ENCODE results near the gene SIDT1.

SIDT1 gene

DNA sequence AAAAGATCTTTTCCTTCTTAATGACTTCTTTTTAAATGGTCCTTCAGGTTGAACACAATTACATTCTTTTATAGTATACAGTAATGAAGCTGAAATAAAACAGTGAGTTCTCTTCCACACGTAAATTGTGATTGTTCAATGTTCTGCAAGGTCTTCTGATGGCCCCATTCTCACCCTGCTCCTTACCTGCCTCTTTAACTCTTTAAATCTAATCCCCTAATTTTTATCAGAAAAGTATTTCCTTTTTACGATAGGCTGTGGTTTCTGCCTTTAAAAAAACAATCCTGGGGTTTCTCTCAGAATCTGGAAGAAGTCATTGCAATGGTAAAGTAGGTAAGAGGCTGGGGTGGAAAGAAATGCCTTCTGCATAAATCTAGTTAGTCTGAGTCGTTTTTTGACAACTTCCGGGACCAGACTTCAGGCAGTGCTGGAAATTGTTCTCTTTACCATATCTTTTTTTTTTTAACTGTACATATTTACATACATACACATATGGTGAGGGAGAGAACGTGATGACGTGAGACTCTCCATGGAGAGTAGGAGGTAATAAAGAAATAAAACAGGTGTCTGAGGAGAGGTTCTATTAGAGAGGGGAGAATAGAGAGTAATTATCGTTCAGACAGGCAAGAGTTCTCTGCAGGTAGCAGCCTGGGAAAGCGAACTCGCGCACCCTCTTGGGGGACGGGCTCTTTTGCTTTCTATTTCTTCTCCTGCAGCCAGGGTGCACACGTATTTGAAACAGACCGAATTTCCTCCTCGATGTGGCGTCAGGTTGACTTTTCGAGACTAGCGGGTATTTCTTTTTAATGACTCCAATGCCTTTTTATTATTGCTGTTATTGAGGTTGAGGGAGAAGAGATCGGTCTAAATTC, at the start of gene SIDT1:
Gene SIDT1, plus strand, starts transcription at position 730 of the 872 bp plus-strand sequence. CDS start 467 bp downstream, outside the sequence.
- DNase-seq = peak; percentile 31 to 54

DNA sequence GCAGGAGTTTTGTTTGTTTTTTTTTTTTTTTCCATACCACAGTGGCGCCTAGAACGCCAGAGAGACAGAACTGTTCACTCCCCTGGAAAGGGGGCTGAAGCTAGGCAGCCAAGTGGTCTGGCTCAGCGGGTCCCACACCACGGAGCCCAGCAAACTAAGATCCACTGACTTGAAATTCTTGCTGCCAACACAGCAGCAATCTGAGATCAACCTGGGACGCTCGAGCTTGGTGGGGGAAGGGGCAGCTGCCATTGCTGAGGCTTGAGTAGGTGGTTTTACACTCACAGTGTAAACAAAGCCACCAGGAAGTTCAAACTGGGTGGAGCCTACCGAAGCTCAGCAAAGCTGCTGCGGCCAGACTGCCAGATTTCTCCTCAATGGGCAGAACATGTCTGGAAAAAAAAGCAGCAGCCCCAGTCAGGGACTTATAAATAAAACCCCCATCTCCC, 47.2 kb upstream of the SIDT1 start:
- DNase-seq = no peak

DNA sequence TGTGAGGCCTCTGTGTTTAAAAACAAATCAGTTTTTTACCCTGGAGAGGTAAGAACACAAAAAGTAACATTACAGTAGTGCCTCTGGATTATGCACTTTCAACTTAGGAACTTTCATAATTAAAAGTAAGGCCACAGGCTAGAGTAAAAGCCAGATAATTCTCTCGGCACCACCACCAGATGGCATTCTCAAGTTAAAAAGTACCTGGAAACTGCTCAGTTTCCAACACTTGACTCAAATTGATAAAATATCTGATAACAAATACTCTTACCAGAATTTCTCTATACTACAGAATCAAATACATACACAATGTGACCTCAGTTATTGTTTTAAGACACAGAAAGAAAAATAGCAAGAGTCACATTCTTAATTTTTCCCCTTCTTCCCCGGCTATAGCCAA, 37.3 kb upstream of the SIDT1 start:
- peak in 1 of 2 experiments; percentile 14 for DNase-seq

DNA sequence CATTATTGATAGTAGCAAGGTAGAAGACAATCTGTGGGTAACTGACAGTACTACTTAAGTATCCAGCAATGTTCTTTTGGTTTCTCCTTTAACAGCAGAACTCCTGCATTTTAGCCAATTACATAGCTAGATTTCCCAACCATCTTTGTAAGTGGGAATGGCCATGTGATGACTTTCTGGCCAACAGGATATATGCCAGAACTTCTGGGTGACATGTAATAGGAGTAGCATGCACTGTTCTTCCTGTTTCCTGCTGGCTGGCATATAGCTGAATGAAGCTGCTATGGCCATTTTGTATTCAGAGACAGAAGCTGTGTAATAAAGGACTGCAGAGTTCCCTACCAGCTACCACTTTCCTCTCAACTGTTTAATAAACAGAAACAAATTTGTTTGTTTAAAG, 35.4 kb upstream of the SIDT1 start:
- peak in 1 of 2 experiments; percentile 22 for DNase-seq

DNA sequence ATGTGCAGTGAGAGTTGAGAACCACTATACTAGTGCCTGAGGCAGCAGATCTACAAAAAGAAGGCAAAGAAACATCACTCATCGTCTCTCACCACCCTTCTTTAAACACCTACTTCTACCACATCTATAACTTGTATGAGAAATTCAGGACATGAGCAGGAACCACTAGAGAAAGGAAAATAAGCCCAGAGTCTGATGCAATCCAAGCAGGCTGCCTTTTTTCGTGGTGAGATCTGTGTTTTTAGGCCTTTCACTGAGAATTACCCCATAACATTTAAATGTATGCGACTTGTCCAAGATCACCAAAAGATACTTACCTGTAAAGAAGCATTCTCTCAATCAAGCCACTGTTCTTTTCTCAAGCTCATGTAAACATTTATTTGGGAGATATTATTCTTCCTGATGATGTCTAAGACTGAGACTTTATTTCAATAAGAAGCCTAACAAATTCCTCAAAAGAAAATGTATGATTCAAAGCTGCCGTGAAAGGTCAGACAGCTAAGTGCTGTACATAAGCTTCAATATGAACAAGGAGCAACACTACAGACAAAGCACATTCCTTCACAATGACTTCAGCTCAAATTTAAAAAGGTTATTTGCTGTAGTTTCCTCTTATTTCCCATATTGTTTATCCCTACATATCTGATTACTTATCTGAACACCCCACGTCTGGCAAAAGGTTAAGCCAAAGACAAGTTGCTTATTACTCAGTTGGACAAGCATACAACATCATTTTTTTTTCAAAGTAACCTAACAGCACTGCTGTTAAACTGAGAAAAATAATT, 33.9 kb upstream of the SIDT1 start:
- no peak for DNase-seq

DNA sequence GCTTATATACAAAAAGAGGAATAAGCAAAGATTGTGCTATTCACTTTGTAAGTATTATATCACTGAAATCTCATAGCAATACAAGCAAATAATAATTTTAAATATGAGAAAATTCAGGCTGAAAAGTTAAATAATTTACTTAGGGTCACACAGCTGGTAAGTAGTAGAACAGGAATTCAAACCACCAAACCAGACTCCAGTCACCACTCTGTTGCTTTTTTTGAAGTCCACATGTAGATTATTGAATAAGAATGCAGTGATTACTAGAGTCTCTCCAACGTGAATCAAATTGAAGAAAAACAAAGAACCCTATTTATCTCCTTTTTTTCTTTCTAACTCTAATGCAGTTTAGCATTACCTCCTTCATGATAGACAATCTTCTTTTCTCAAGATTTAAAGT, 33.3 kb upstream of the SIDT1 start:
- DNase-seq = no peak

DNA sequence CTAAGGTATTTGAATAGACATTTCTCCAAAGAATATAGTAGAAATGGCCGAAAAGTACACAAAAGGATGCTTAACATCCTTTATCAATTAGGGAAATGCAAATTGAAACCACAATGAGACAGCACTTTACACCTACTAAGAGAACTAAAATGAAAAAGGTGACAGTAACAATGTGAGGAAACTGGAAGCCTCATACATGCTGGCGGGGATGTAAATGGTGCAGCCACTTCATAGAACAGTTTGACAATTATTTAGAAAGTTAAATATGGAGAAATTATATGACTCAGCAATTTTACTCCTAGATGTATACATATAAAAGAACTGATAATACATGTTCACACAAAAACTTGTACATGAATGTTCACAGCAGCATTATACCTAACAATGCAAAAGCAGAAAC, 30.8 kb upstream of the SIDT1 start:
- DNase-seq = no peak

DNA sequence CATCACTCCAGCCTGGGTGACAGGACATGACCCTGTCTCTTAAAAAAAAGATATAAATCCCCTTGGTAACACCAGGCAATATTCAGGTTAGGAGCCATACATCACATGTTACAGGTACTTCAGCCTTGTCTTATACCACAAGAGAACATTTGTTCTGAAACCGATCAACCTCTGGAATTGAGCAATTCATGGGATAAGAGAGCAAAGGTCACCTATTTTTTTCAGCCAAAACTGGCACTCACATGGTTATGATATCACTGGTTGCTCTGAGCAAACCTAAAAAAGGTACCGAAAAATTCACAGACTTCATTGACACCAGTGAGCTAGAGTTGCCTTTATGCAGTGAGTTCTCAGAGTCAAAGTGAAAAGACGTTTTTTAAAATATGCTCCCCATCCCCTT, 26.5 kb upstream of the SIDT1 start:
- no peak for DNase-seq

DNA sequence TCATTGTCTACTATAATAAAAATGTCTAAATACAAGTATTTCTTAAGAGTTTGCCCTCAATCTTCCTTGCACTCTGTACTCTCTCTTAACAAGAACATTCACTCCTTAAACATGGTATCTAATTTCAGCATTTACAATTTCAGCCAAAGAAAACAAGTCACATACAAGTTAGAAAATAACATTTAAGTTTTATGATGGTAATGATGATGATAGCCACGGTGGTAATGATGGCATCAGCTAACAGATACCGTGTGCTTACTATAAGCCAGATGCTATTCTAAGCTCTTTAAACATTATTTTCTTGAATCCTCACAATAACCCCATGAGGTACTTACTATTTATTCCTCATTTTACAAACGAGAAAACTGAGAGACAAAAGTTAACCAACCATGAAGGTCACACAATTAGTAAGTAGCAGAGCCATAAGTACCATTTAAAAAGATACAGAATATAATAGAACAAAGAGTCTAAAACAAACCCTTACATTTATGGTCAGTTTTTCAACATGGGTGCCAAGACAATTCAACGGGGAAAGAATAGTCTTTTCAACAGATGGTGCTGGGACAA, 24.8 kb upstream of the SIDT1 start:
- DNase-seq = peak in 1 of 2 experiments; percentile 54

DNA sequence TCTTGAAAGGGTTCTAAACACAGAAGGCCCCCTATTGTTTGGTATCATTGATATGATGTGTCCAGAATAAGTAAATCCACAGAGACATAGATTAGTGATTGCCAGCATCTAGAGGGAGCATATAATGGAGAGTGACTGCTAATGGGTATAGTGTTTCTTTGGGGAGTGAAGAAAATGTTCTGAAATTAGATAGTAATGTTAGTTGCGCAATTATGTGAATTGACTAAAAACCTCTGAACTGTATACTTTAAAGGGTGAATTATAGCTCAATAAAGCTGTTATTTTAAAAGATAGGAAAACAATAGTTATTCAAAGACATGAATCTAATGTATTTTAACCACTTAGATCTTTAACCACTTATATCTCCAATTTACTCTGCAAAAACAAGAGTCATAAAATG, 23.4 kb upstream of the SIDT1 start:
- DNase-seq = no peak

DNA sequence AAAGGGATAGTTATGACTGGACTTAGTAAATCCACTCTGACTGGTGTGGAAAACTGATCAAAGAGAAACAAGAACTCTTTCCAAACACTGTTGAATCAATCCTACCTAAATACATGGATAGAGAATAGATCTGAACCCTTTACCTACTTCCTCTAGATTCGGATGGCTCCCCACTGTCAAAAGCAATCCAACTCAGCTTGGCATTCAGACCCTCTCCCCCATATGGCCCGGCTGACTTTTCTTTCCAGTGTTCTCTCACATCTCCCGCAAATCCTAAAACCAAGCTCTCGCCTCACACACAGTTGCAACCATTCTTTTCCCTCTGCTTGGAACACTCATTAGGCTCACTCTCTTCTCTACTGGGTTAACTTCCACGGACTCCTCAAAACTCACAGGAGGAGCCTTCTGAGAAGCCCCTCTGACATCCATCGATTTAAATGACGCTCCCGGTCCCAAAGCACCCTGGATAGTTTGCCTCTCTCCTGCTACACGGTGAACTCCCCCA, 18.0 kb upstream of the SIDT1 start:
- DNase-seq = no peak

DNA sequence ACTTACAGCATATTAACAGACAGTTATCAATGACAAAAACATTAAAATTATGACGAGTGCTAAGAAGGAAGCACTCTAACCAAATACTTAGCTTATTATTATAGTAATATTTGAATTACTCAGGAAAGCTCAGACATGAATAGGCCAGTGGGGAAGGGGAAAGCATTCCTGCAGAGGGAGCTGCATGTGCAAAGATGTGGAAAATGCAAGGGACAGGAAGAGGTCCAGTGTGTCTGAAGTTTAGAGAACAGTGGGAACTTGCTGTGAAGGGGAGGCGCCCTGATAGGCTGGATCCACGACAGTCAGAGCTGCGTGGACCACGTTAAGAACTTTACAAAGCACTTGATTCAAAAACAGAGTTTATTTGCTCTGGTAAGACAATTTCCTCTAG, 16.2 kb upstream of the SIDT1 start:
- no peak for DNase-seq

DNA sequence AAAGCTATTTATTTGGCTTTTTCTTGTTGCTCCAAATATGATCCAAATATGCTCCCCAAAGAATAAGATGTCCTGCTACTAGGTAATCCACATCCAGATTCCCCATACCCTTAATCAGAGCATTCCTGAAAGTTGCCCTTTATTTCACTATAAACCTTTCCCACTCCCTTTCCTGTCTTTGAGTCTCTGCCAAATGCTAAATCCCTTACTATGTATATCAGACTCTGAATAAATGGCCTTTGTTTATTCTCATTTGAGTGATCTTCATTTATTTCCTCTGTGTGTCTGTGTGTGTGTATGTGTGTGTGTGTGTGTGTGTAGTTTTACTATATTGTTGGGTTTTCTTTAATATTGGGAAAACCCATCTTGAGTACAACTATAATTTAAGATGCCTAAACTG, 10.4 kb upstream of the SIDT1 start:
- no peak for DNase-seq

DNA sequence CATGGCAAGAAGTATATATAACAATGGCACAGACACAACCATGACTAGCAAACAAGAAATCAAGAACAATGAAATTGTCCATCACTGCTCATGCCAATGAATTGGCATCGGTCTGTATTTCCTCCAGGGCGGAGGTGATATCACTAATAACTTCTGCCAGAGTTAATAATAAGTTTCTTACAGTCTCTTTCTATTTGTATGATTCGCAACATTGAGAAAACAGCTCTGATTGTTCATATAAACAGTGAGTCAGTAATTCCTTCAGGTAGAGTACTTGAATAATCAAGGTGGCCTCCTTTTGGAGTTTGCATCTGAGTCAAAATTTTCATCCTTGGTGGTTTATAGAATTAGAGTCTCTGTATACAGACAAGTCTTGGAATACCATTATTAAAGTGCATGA, 9.1 kb upstream of the SIDT1 start:
- no peak for DNase-seq

DNA sequence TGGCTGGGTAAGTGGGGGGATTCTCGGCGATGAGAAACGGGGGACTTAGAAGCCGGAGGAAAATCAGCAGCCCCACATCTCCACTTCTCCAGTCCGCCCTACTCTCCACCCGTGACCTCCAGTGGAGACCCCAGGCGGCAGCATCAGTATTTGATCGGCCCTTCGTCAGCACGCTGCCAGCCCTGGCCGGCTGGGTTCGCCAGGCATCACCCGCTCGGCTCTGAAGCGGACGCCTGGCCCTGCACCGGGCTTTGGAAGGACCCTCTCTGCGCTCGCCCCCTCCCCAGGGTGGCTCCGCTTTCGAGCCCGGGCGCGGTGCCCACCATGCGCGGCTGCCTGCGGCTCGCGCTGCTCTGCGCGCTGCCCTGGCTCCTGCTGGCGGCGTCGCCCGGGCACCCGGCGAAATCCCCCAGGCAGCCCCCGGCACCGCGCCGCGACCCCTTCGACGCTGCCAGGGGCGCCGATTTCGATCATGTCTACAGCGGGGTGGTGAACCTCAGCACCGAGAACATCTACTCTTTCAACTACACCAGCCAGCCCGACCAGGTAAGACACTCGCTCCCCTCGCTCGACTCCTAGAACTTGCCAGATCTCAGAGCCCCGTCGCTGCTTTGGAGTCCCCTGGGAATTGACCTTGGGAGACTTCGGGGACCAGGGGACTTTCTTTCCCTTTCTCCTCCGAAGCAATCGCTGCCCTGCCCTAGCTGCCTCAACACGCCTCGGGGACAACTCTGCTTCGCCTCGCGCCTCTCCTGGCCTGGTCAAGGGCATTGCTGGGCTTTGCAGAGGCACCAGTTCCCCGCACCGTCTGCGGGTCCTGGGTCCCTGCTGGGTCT, 561 bp downstream of the SIDT1 start:
- DNase-seq = peak; percentile 4 to 42

DNA sequence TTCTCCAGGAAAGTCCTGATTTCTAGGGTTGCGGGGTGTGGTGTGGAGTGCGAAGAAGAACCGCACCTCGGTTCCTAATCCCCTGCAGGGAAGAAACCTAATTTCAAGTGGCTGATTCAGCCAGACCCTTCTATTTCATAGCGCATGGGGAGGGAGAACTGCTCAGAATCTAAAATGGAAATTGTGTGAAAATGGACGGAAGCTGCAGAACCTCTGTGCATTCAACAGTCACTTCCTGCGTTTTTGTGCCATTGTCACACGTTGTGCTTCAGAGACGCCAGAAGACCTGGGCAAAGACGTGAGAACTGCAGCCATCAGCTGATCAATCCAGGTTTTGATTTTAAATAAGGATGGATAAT, 1.2 kb downstream of the SIDT1 start:
- DNase-seq = no peak

DNA sequence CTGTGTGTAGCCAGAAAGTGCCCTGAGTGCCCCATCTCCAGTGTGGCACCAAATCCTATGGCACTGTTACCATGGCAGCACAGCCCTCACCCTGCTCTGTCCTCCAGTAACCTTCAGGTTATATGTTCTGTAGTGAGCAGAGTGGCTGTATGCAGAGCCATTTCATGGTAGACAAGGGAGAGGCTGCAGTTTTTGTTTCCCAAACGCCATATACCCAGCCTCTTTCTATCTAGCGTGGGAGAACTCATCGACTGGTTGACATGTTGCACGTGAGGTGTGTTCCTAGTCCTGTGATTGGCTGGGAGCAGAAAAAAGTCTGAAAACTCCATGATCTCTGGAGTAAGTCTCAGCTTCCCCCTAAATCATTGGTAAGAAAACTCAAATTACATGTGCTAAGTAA, 2.0 kb downstream of the SIDT1 start:
- DNase-seq = no peak

DNA sequence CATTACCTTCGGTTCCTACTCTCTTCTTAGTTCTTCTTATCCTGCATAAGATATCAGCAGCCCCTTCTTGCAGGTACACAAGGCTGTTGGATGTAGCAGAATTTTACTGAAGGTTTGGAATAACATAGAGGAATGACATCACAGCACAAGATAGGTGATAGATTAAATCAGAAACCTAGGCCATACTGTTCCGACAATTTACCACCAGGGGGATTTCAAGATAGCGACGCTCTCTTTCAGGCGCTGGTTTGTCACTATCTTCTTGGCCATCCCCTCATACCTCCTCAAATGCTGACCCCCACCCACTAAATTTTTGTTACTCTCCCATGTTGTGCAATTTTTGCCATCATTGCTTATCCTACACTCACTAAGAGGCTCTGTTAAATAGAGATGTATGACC, 3.5 kb downstream of the SIDT1 start:
- no peak for DNase-seq

DNA sequence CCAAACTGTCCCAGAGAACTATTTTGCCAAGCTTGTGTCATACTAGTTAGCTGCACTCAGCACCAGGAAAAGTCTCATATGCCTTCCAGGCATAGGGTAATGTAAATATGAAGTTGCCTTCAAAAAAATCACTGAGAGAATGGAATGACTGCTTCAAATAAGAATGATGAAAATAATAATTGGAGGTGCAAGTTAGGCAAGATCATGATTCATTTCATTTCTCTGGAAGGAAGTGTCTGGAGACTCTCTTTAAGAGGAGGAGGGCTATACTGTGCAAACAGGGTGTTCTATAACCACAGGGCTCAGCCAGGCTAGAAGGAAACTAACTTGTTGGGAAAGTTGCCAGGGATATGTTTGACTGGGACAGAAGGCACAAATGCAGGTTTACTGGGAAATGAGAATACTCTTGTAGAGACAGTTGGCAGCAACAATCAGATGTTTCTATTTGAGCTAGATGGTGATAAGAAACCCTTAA, 4.3 kb downstream of the SIDT1 start:
- no peak for DNase-seq

DNA sequence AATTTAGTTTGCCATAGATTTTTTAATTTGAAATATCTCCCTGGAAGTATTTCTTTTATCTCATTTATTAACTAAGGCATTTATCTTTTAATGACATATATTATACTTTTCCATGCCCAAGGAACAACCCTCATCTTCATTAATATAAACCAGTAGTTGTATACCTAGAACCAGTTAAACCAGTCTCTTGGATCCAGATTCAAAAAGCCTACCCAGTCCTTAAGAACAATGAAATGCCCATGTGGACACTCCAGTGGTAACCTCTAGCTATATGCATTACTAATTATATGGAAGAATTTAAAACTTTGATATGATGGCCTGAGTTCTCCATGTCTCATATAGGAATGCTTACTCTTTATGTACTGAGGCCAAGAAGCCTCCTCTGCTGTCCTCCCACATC, 4.8 kb downstream of the SIDT1 start:
- no peak for DNase-seq

DNA sequence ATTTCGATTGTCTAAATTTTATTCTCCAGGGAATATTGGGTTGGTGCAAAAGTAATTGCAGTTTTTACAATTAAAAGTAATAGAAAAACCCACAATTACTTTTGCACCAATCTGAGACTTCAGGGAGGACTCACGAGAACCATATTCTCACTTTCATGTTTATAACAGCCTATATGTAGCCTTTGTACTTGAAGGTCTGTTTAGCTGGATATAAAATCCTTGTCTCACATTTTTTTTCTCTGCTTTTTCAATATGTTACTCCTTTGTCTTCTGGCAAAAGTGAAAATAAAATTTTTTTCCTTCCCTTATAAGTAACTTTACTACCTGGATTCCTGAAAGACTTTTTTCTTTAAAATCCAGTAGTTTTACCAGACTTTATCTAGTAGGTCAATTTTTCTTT, 9.2 kb downstream of the SIDT1 start:
- no peak for DNase-seq

DNA sequence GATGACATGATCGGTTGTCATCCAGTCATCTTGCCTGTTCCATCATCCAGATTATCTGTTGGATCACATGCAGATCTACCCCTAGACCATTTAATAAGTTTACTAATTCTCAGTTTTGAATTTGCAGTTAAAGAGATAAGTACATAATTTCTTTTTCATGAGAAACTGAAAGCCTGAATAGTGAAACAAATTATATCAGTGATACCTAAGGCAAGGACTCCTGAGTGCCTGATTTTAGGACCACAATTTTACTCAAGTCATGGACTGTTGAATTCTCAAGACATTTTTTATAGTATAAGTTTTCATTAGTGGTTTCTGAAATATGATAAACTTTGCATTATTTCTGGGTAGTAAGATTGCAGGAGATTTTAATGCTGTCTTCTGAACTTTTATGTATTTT, 13.2 kb downstream of the SIDT1 start:
- DNase-seq = no peak
